Lung (tissue), 12 donors: ENCODE results near the gene MAML3. TPM values are rescaled to one million over a fixed set of nuclear protein-coding genes. Genes with fewer than 3 reads are reported as not detected.

Source experiments
- ATAC-seq: fragments of 200-7000 bp; cut with Tn5 transposase; one replicate; pipeline ENCODE4 v1.9.1; 2020; ENCODE audit warnings: moderate number of reproducible peaks; ENCODE audit not compliant: insufficient read depth, low FRiP score
- DNase-seq, 3 donors: peaks; one replicate each; pipeline ENCODE4 v3.0.0-alpha.2; 2013 to 2017
- H3K27ac ChIP-seq, 2 donors: one replicate each; pipeline ENCODE4 v1.5.1; 2013; ENCODE audit warnings: mild to moderate bottlenecking in 2 of 2, moderate library complexity in 2 of 2, control low read depth in 1 of 2, inconsistent platforms in 1 of 2, low read depth in 1 of 2, low read length in 1 of 2
- H3K27me3 ChIP-seq, 3 donors: one replicate each; pipeline ENCODE4 v1.5.1; 2013; ENCODE audit warnings: low read length in 2 of 3; ENCODE audit not compliant: control insufficient read depth in 3 of 3, insufficient read depth in 3 of 3
- H3K36me3 ChIP-seq, 4 donors: one replicate each; pipeline ENCODE4 v1.5.1; 2013; ENCODE audit warnings: low read length in 4 of 4, mild to moderate bottlenecking in 1 of 4, moderate library complexity in 1 of 4; ENCODE audit not compliant: control insufficient read depth in 4 of 4, insufficient read depth in 4 of 4
- H3K4me1 ChIP-seq, 5 donors: one replicate each; pipeline ENCODE4 v1.5.1; 2013; ENCODE audit warnings: low read length in 5 of 5, mild to moderate bottlenecking in 2 of 5, moderate library complexity in 1 of 5; ENCODE audit not compliant: control insufficient read depth in 5 of 5, insufficient read depth in 5 of 5
- H3K4me3 ChIP-seq: one replicate; pipeline ENCODE4 v1.5.1; 2013; ENCODE audit warnings: mild to moderate bottlenecking, control low read depth, moderate library complexity
- H3K9ac ChIP-seq, 2 donors: one replicate each; pipeline ENCODE4 v1.5.1; 2013; ENCODE audit warnings: low read length in 2 of 2, control low read depth in 1 of 2; ENCODE audit not compliant: insufficient read depth in 1 of 2
- H3K9me3 ChIP-seq, 4 donors: one replicate each; pipeline ENCODE4 v1.5.1; 2013; ENCODE audit warnings: low read length in 3 of 4, mild to moderate bottlenecking in 1 of 4, moderate library complexity in 1 of 4; ENCODE audit not compliant: control insufficient read depth in 4 of 4, insufficient read depth in 3 of 4
- WGBS, 2 donors: extraction: QIAGEN DNeasy Blood & Tissue Kit; methylation state at CpG; one replicate each; pipeline ENCODE4 v1.1.7; 2013; 5-methylcytosine and 5-hydroxymethylcytosine counted together
- polyA plus RNA-seq, 2 donors: library from polyadenylated mRNA; stranded (reverse); fragments of 200-250 nt; gene quantifications; one replicate each; pipeline ENCODE4 v1.2.1, GENCODE V29; 2013
- total RNA-seq, 2 donors: library from RNA; depleted of rRNA in 1 of 2; stranded (reverse); fragments of >200 nt in 1 of 2; gene quantifications; one replicate each; pipeline ENCODE4 v1.2.1, GENCODE V29; 2014 to 2021
- TF ChIP-seq, protein P1 (sequence below): IDR thresholded peaks from 2 replicates; pipeline ENCODE4 v1.5.1; 2012; ENCODE audit warnings: mild to moderate bottlenecking; ENCODE audit errors: control extremely low read depth, extremely low read depth
- donor health status: control.
- donor health status: control.
- donor health status: Bipolar disorder and iron deficiency.
- donor health status: healthy.
- donor health status: DM: yes; HTN: yes; CAD: no.

The MAML3 gene
- total and polyA plus RNA-seq, 4 donors: 3.0 to 16.4 (median 8.5) TPM

GRCh38 chr4:139892973-139893736 lies 260.8 kb downstream of the MAML3 start:
- peaks cover 2 to 7% (median 5%) of the 10 kb centered on the region in 5 donors for H3K4me1 ChIP-seq
- peaks cover 0 to 8% (median 3%) of the 10 kb centered on the region in 4 donors for H3K36me3 ChIP-seq
- no peaks in the 10 kb centered on the region for H3K27me3 ChIP-seq
- WGBS, 2 donors: 89 to 95% methylated on average over 5 of the region's 5 CpGs
- ATAC-seq (no peak), DNase-seq (no peak)
- H3K9me3 ChIP-seq: no peaks in the 10 kb centered on the region
- H3K9ac ChIP-seq: no peak overlapping the region
- no peak overlapping the region for H3K4me3 ChIP-seq
- no peak overlapping the region for H3K27ac ChIP-seq
- TF ChIP-seq, protein P1, sequence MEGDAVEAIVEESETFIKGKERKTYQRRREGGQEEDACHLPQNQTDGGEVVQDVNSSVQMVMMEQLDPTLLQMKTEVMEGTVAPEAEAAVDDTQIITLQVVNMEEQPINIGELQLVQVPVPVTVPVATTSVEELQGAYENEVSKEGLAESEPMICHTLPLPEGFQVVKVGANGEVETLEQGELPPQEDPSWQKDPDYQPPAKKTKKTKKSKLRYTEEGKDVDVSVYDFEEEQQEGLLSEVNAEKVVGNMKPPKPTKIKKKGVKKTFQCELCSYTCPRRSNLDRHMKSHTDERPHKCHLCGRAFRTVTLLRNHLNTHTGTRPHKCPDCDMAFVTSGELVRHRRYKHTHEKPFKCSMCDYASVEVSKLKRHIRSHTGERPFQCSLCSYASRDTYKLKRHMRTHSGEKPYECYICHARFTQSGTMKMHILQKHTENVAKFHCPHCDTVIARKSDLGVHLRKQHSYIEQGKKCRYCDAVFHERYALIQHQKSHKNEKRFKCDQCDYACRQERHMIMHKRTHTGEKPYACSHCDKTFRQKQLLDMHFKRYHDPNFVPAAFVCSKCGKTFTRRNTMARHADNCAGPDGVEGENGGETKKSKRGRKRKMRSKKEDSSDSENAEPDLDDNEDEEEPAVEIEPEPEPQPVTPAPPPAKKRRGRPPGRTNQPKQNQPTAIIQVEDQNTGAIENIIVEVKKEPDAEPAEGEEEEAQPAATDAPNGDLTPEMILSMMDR: no peak

DNA sequence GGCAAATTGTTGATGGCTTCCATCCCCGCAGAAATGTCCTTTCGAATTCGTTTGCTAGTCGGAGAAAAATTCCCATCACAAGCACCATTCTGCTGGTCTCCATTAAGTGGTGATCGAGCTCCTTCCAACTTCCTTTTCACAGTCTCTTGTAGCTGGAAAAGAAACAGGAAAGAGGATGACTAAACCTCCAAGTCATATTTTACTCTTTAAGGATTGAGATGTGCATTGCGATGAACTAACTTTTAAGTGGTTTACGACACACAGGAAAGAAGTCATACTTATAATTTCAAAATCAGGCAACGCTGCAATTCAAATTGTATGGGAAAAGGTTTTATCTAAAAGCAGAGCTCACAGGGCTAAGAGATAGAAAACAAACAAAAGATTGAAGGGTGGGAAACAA lies 263.2 kb downstream of the MAML3 start:
- ATAC-seq (no peak), DNase-seq (no peak)
- Histone ChIP-seq H3K27me3 (no peaks in the 10 kb centered on the region), H3K36me3 (peaks cover 0 to 8% (median 3%) of the 10 kb centered on the region in 4 donors), H3K4me3 (no peak overlapping the region), H3K9me3 (no peaks in the 10 kb centered on the region), H3K9ac (no peak overlapping the region), H3K4me1 (peaks cover 5 to 25% (median 9%) of the 10 kb centered on the region in 5 donors), H3K27ac (no peak overlapping the region)
- TF ChIP-seq, protein P1: no peak
- WGBS, 2 donors: 60 to 73% methylated on average over 8 of the region's 8 CpGs

GRCh38 chr4:139889901-139890300 lies 264.1 kb downstream of the MAML3 start:
- no peak for DNase-seq
- Histone ChIP-seq H3K9ac (no peak overlapping the region), H3K27ac (no peak overlapping the region), H3K27me3 (no peaks in the 10 kb centered on the region), H3K4me1 (peaks cover 5 to 25% (median 9%) of the 10 kb centered on the region in 5 donors), H3K36me3 (peaks cover 0 to 8% (median 3%) of the 10 kb centered on the region in 4 donors), H3K4me3 (no peak overlapping the region), H3K9me3 (no peaks in the 10 kb centered on the region)
- TF ChIP-seq, protein P1: no peak
- no peak for ATAC-seq
- 96 to 98% methylated on average over 6 of the region's 6 CpGs for WGBS, 2 donors
